HepG2 (cell line): Measurements from ENCODE around the gene SFR1. TPM values are rescaled to one million over a fixed set of nuclear protein-coding genes. Genes with fewer than 3 reads are reported as not detected.
A peak's percentile ranks its signal among the peaks of the same experiment; 100 is the strongest.

Experiments used
- ARID3A ChIP-seq: IDR thresholded peaks from 2 replicates; pipeline ENCODE4 v1.6.1; 2012; ENCODE audit warnings: low read depth, low read length, improper control_type of control experiment
- CERS6 ChIP-seq: sonication (generic); formaldehyde crosslinking; IDR thresholded peaks from 2 replicates; pipeline ENCODE4 v1.5.0; 2020; ENCODE audit warnings: missing genetic modification reagents
- HDAC6 ChIP-seq: fragments of 200-600 bp; sonication (generic); IDR thresholded peaks from 2 replicates; pipeline ENCODE4 v1.7.0; 2017; ENCODE audit warnings: mild to moderate bottlenecking, antibody characterized with exemption, low read length, low read depth
- HMG20B ChIP-seq: conservative IDR thresholded peaks from 2 replicates; pipeline ENCODE4 v1.6.1; 2016; ENCODE audit warnings: missing genetic modification reagents, missing compliant biosample characterization
- MAFK ChIP-seq, 2 experiments: IDR thresholded peaks in 1 of 2; conservative IDR thresholded peaks in 1 of 2; 2 replicates each; pipeline ENCODE4 v1.6.1; 2011; ENCODE audit warnings: improper control_type of control experiment in 2 of 2, low read length in 2 of 2
- MLX ChIP-seq: IDR thresholded peaks from 2 replicates; pipeline ENCODE4 v1.6.1; 2016
- PBX2 ChIP-seq: IDR thresholded peaks from 2 replicates; pipeline ENCODE4 v1.6.1; 2016; ENCODE audit warnings: control low read depth
- SUZ12 ChIP-seq: fragments of 150-350 bp; IDR thresholded peaks from 2 replicates; pipeline ENCODE4 v1.6.1; 2014; ENCODE audit warnings: low read depth, low read length
- ZBTB40 ChIP-seq, 2 experiments: fragments of 450-650 bp in 1 of 2; sonication (generic) in 1 of 2; formaldehyde crosslinking in 1 of 2; IDR thresholded peaks; 2 replicates each; pipeline versions ENCODE4 v1.6.1 to v1.8.0; 2016 to 2022; ENCODE audit warnings: antibody characterized with exemption in 1 of 2, mild to moderate bottlenecking in 1 of 2, missing genetic modification reagents in 1 of 2
- ZNF687 ChIP-seq: sonication (generic); formaldehyde crosslinking; IDR thresholded peaks from 2 replicates; pipeline ENCODE4 v1.5.1; 2020; ENCODE audit warnings: mild to moderate bottlenecking, missing genetic modification reagents, moderate library complexity
- polyA plus RNA-seq, 8 experiments: library from polyadenylated mRNA; depleted of rRNA in 3 of 8; stranded (reverse) in 7 of 8; unstranded in 1 of 8; fragments of >200 nt; fragmentation: Illumina TruSeq in 4 of 8; extraction: Trizol in 4 of 8; gene quantifications; 2 replicates each; pipeline versions ENCODE4 v1.2.1 to v1.2.3, GENCODE V29; 2011 to 2016; ENCODE audit warnings: low read depth in 4 of 8, missing spikeins in 1 of 8, mixed read lengths in 1 of 8; ENCODE audit not compliant: insufficient read depth in 1 of 8
- total RNA-seq, 5 experiments: library from RNA; depleted of rRNA; stranded (reverse); fragments of >200 nt; fragmentation: Illumina TruSeq; extraction: Trizol; gene quantifications; 2 replicates each; pipeline ENCODE4 v1.2.3, GENCODE V29; 2016; ENCODE audit warnings: low read depth in 1 of 5

SFR1 gene
- total and polyA plus RNA-seq, 2 of the 13 experiments (the other 11 are each of a cell fraction or from before 2014, with no cell fraction given), result 2.2 to 6.1 TPM

GRCh38 chr10:104120903-104121484 lies 977 bp upstream of the SFR1 start (continued):
- TF ChIP-seq ZBTB40 (IDR thresholded peaks at IDR 0.05) (no peak), ZBTB40 (CRISPR knock-in tag; IDR thresholded peaks at IDR 0.05) (peak; percentile 43; the same call in 1 of the 2 replicates), SUZ12 (no peak), PBX2 (CRISPR knock-in tag) (no peak), MAFK (conservative IDR thresholded peaks at IDR 0.05 in 1 of 2, IDR thresholded peaks at IDR 0.05 in 1 of 2; ENCODE audit: low read length in 2 of 2) (no peak), HDAC6 (no peak), HMG20B (no peak), ZNF687 (CRISPR knock-in tag) (no peak), MLX (CRISPR knock-in tag) (no peak), CERS6 (CRISPR knock-in tag) (no peak), ARID3A (0 out of 2 replicates have a peak, but pooled peaks have one; percentile 17)
